LHCN-M2 (cell line): ENCODE results near the gene PHTF2. TPM values are rescaled to one million over a fixed set of nuclear protein-coding genes. Genes with fewer than 3 reads are reported as not detected.

ENCODE experiments used
- DNase-seq: peaks from one replicate; pipeline ENCODE4 v3.0.0-alpha.2; 2012; ENCODE audit warnings: low read depth
- total RNA-seq: library from RNA; depleted of rRNA; stranded (reverse); fragments of >200 nt; gene quantifications from 2 replicates; pipeline ENCODE4 v1.2.3, GENCODE V29; 2014

PHTF2 gene
- total RNA-seq, 1 experiment from 2014 or later, result 51.7 TPM

- no peak for DNase-seq
These were observed 4.6 kb upstream of the PHTF2 start for GRCh38 chr7:77794000-77794399.

GRCh38 chr7:77796109-77796508, 2.5 kb upstream of the PHTF2 start:
- DNase-seq, result no peak

- DNase-seq, result no peak
These were observed 1.6 kb upstream of the PHTF2 start for GRCh38 chr7:77796960-77797359.

- no peak for DNase-seq
These were observed 709 bp upstream of the PHTF2 start for GRCh38 chr7:77797734-77798393.

GRCh38 chr7:77799078-77799964, 748 bp downstream of the PHTF2 start:
- peak; percentile 42 for DNase-seq

GRCh38 chr7:77800158-77800557, 1.6 kb downstream of the PHTF2 start:
- no peak for DNase-seq

GRCh38 chr7:77800730-77801129, 2.2 kb downstream of the PHTF2 start:
- DNase-seq, result no peak

- DNase-seq, result no peak
These were observed 4.2 kb downstream of the PHTF2 start for GRCh38 chr7:77802557-77803405.

GRCh38 chr7:77806425-77806824, 7.9 kb downstream of the PHTF2 start:
- DNase-seq, result no peak

GRCh38 chr7:77808517-77808916, 9.9 kb downstream of the PHTF2 start:
- DNase-seq, result no peak

GRCh38 chr7:77811516-77812289, 13.1 kb downstream of the PHTF2 start:
- no peak for DNase-seq

GRCh38 chr7:77812290-77812685, 13.7 kb downstream of the PHTF2 start:
- peak; percentile 74 for DNase-seq

GRCh38 chr7:77813180-77813579, 14.6 kb downstream of the PHTF2 start:
- no peak for DNase-seq

- no peak for DNase-seq
These were observed 20.4 kb downstream of the PHTF2 start for GRCh38 chr7:77819021-77819420.

GRCh38 chr7:77820967-77821366, 22.4 kb downstream of the PHTF2 start:
- DNase-seq, result no peak

- DNase-seq, result no peak
These were observed 23.7 kb downstream of the PHTF2 start for GRCh38 chr7:77822269-77822668.

GRCh38 chr7:77823787-77824186, 25.2 kb downstream of the PHTF2 start:
- DNase-seq, result no peak

- DNase-seq, result no peak
These were observed 26.1 kb downstream of the PHTF2 start for GRCh38 chr7:77824636-77825035.

- no peak for DNase-seq
These were observed 26.6 kb downstream of the PHTF2 start for GRCh38 chr7:77825131-77825530.

GRCh38 chr7:77826300-77826699, 27.7 kb downstream of the PHTF2 start:
- no peak for DNase-seq

- no peak for DNase-seq
These were observed 29.4 kb downstream of the PHTF2 start for GRCh38 chr7:77827999-77828398.
